Lung (tissue), 12 donors: ENCODE measurements around the gene TMEM250. TPM values are rescaled to one million over a fixed set of nuclear protein-coding genes. Genes with fewer than 3 reads are reported as not detected.

Experiments
- ATAC-seq: fragments of 200-7000 bp; cut with Tn5 transposase; one replicate; pipeline ENCODE4 v1.9.1; 2020; ENCODE audit warnings: moderate number of reproducible peaks; ENCODE audit not compliant: insufficient read depth, low FRiP score
- DNase-seq, 3 donors: peaks; one replicate each; pipeline ENCODE4 v3.0.0-alpha.2; 2013 to 2017
- H3K27ac ChIP-seq, 2 donors: one replicate each; pipeline ENCODE4 v1.5.1; 2013; ENCODE audit warnings: mild to moderate bottlenecking in 2 of 2, moderate library complexity in 2 of 2, control low read depth in 1 of 2, inconsistent platforms in 1 of 2, low read depth in 1 of 2, low read length in 1 of 2
- H3K27me3 ChIP-seq, 3 donors: one replicate each; pipeline ENCODE4 v1.5.1; 2013; ENCODE audit warnings: low read length in 2 of 3; ENCODE audit not compliant: control insufficient read depth in 3 of 3, insufficient read depth in 3 of 3
- H3K36me3 ChIP-seq, 4 donors: one replicate each; pipeline ENCODE4 v1.5.1; 2013; ENCODE audit warnings: low read length in 4 of 4, mild to moderate bottlenecking in 1 of 4, moderate library complexity in 1 of 4; ENCODE audit not compliant: control insufficient read depth in 4 of 4, insufficient read depth in 4 of 4
- H3K4me1 ChIP-seq, 5 donors: one replicate each; pipeline ENCODE4 v1.5.1; 2013; ENCODE audit warnings: low read length in 5 of 5, mild to moderate bottlenecking in 2 of 5, moderate library complexity in 1 of 5; ENCODE audit not compliant: control insufficient read depth in 5 of 5, insufficient read depth in 5 of 5
- H3K4me3 ChIP-seq: one replicate; pipeline ENCODE4 v1.5.1; 2013; ENCODE audit warnings: mild to moderate bottlenecking, control low read depth, moderate library complexity
- H3K9ac ChIP-seq, 2 donors: one replicate each; pipeline ENCODE4 v1.5.1; 2013; ENCODE audit warnings: low read length in 2 of 2, control low read depth in 1 of 2; ENCODE audit not compliant: insufficient read depth in 1 of 2
- H3K9me3 ChIP-seq, 4 donors: one replicate each; pipeline ENCODE4 v1.5.1; 2013; ENCODE audit warnings: low read length in 3 of 4, mild to moderate bottlenecking in 1 of 4, moderate library complexity in 1 of 4; ENCODE audit not compliant: control insufficient read depth in 4 of 4, insufficient read depth in 3 of 4
- CTCF ChIP-seq: IDR thresholded peaks from 2 replicates; pipeline ENCODE4 v1.5.1; 2012; ENCODE audit warnings: mild to moderate bottlenecking; ENCODE audit errors: control extremely low read depth, extremely low read depth
- WGBS, 2 donors: extraction: QIAGEN DNeasy Blood & Tissue Kit; methylation state at CpG; one replicate each; pipeline ENCODE4 v1.1.7; 2013; 5-methylcytosine and 5-hydroxymethylcytosine counted together
- polyA plus RNA-seq, 2 donors: library from polyadenylated mRNA; stranded (reverse); fragments of 200-250 nt; gene quantifications; one replicate each; pipeline ENCODE4 v1.2.1, GENCODE V29; 2013
- total RNA-seq, 2 donors: library from RNA; depleted of rRNA in 1 of 2; stranded (reverse); fragments of >200 nt in 1 of 2; gene quantifications; one replicate each; pipeline ENCODE4 v1.2.1, GENCODE V29; 2014 to 2021
- donor health status: control.
- donor health status: control.
- donor health status: Bipolar disorder and iron deficiency.
- donor health status: healthy.
- donor health status: DM: yes; HTN: yes; CAD: no.

The TMEM250 gene
- total and polyA plus RNA-seq, 4 donors = 13.0 to 47.9 (median 27.2) TPM

GRCh38 chr9:136124976-136125692 is 6.5 kb upstream of the TMEM250 start:
- ATAC-seq = no peak
- WGBS, 2 donors = 93% methylated on average over 2 of the region's 2 CpGs
- Histone ChIP-seq H3K36me3 (no peaks in the 10 kb centered on the region), H3K9ac (no peak overlapping the region), H3K4me3 (no peak overlapping the region), H3K27me3 (peaks cover 0 to 8% (median 3%) of the 10 kb centered on the region in 3 donors), H3K4me1 (peaks cover 0 to 7% (median 2%) of the 10 kb centered on the region in 5 donors), H3K27ac (no peak overlapping the region), H3K9me3 (no peaks in the 10 kb centered on the region)
- no peak for TF ChIP-seq CTCF
- no peak for DNase-seq

- no peak overlapping the region for H3K27ac ChIP-seq
- peaks cover 0 to 7% (median 2%) of the 10 kb centered on the region in 3 donors for H3K27me3 ChIP-seq
- DNase-seq (peak; percentile 67 to 74 (median 70)), ATAC-seq (no peak)
- peak; percentile 97 for TF ChIP-seq CTCF
- H3K9me3 ChIP-seq = no peaks in the 10 kb centered on the region
- WGBS, 2 donors = 27 to 29% methylated on average over 45 of the region's 45 CpGs
- no peaks in the 10 kb centered on the region for H3K36me3 ChIP-seq
- H3K4me3 ChIP-seq = no peak overlapping the region
- H3K4me1 ChIP-seq = peaks cover 0 to 17% (median 6%) of the 10 kb centered on the region in 5 donors
- no peak overlapping the region for H3K9ac ChIP-seq
Observed at GRCh38 chr9:136122425-136123383, 4.0 kb upstream of the TMEM250 start.

GRCh38 chr9:136121801-136122200 is 3.1 kb upstream of the TMEM250 start:
- Histone ChIP-seq H3K27ac (no peak overlapping the region), H3K9ac (no peak overlapping the region), H3K36me3 (peaks cover 0 to under 1% (median 0%) of the 10 kb centered on the region in 4 donors), H3K4me3 (no peak overlapping the region), H3K27me3 (peaks cover 0 to 1% (median 0%) of the 10 kb centered on the region in 3 donors), H3K9me3 (no peaks in the 10 kb centered on the region), H3K4me1 (peaks cover 0 to 24% (median 9%) of the 10 kb centered on the region in 5 donors)
- no peak for DNase-seq
- WGBS, 2 donors = 92 to 94% methylated on average over 9 of the region's 9 CpGs
- no peak for ATAC-seq
- no peak for TF ChIP-seq CTCF
